PFSK-1 (cell line): ENCODE results near the gene COL18A1.

Experiments
- FOXP2 ChIP-seq: optimal IDR thresholded peaks from 2 replicates; pipeline ENCODE3; 2011; ENCODE audit warnings: borderline replicate concordance, control low read depth, inconsistent platforms; ENCODE audit not compliant: insufficient read depth; ENCODE audit errors: extremely low read length, extremely low read depth
- POLR2AphosphoS5 ChIP-seq: IDR thresholded peaks from 2 replicates; pipeline ENCODE4 v1.6.1; 2012; ENCODE audit warnings: low read depth, mild to moderate bottlenecking, control low read depth, low read length, moderate library complexity
- SIN3A ChIP-seq: IDR thresholded peaks from 2 replicates; pipeline ENCODE4 v1.6.1; 2012; ENCODE audit warnings: mild to moderate bottlenecking, low read length, moderate library complexity, borderline replicate concordance; ENCODE audit not compliant: insufficient read depth
- TAF1 ChIP-seq: IDR thresholded peaks from 2 replicates; pipeline ENCODE4 v1.6.1; 2012; ENCODE audit warnings: low read length, control low read depth, borderline replicate concordance; ENCODE audit not compliant: insufficient read depth
- TF ChIP-seq, protein P1 (sequence below), 2 experiments: IDR thresholded peaks; 2 replicates each; pipeline versions ENCODE4 v1.6.1 to v1.8.0; 2011 to 2012; ENCODE audit warnings: low read depth in 2 of 2, low read length in 2 of 2, control low read depth in 1 of 2, inconsistent platforms in 1 of 2, mild to moderate bottlenecking in 1 of 2, moderate library complexity in 1 of 2; ENCODE audit not compliant: insufficient read depth in 1 of 2

DNA sequence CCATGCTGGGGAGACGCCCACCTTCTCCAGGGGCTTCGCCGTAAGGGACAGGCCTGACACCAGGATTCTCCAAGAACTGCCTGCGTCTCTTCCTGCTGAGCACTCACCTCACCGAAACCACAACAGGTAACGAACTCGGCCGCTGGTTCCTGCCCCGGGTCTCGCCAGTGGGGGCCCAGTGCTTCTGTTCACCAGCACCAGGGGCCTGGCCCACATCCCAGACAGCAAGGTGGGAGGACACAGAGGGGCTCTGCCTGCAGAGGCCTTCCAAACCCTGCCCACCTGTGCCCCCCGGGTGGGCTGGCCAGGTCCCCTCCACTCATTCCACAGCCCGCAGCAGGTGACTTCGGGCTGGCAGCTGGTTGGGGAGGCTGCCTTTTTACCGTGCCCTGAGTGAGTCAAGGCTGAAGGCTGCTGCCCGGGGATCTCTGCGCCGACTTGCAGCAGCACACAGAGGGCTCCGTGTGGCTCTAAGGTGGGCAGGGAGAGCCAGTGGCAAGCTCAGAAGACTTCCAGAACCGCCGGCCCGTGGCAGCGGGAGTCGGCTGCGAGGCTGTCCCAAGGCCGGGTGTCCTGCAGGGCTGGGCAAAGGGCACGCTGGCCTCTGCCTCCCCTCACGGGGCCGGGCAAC is 14.7 kb upstream of the COL18A1 start:
- no peak for TF ChIP-seq POLR2AphosphoS5
- TF ChIP-seq, protein P1, sequence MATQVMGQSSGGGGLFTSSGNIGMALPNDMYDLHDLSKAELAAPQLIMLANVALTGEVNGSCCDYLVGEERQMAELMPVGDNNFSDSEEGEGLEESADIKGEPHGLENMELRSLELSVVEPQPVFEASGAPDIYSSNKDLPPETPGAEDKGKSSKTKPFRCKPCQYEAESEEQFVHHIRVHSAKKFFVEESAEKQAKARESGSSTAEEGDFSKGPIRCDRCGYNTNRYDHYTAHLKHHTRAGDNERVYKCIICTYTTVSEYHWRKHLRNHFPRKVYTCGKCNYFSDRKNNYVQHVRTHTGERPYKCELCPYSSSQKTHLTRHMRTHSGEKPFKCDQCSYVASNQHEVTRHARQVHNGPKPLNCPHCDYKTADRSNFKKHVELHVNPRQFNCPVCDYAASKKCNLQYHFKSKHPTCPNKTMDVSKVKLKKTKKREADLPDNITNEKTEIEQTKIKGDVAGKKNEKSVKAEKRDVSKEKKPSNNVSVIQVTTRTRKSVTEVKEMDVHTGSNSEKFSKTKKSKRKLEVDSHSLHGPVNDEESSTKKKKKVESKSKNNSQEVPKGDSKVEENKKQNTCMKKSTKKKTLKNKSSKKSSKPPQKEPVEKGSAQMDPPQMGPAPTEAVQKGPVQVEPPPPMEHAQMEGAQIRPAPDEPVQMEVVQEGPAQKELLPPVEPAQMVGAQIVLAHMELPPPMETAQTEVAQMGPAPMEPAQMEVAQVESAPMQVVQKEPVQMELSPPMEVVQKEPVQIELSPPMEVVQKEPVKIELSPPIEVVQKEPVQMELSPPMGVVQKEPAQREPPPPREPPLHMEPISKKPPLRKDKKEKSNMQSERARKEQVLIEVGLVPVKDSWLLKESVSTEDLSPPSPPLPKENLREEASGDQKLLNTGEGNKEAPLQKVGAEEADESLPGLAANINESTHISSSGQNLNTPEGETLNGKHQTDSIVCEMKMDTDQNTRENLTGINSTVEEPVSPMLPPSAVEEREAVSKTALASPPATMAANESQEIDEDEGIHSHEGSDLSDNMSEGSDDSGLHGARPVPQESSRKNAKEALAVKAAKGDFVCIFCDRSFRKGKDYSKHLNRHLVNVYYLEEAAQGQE (IDR thresholded peaks at IDR 0.05; ENCODE audit: insufficient read depth in 1 of 2, low read depth in 2 of 2, low read length in 2 of 2): no peak
- TF ChIP-seq SIN3A: no peak
- no peak for TF ChIP-seq TAF1
- TF ChIP-seq FOXP2: no peak
